ENCODE results near the gene SBSN.
"Not testable (repeated sequence)": the region's sequence is repeated elsewhere in the genome, so short reads cannot be mapped to it uniquely, and the experiment has no call there.

The SBSN gene

GRCh38 chr19:35483089-35483488 lies 45.0 kb downstream of the SBSN start:
- in situ Hi-C loops (cut with HindIII; ENCODE audit: low sequenced_read_pairs) = no loop called here

DNA sequence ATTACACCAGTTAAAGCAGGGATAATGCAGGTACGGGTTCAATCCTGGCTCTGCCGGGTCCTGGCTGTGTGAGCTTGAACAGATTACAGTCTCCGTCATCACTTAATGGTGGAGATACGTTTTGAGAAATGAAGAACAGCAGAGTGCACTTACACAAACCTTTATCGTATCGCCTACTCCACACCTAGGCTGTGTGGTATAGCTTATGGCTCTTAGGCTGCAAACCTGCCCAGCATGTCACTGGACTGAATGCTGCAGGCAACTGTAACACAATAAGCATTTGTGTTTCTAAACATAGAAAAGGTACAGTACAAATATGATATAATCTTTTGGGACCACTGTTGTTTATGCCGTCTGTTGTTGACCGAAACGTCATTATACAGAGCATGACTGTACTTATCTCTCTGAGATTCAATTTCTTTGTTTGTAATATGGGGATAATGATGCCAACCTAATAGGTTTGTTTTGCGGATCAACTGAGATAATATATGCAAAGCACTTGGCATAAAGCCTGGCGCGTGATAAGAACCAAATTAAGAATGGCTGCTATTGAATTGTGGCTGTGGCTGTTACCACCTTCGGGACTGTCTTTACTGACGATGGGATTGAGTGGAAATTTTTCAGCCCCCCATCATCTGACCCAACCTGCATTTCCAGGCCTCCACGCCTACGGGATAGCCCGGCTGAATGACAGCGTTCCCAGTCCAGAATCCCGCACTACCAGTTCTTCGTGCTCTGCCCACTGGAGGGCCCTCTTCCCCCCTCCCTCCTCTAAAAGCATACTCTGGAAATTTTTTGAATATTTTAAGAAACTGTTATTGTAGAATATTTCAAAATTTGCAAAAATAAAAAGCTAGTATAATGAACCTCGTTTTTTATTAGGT lies 49.1 kb downstream of the SBSN start:
- in situ Hi-C loops (cut with HindIII; ENCODE audit: low sequenced_read_pairs) = no loop called here

DNA sequence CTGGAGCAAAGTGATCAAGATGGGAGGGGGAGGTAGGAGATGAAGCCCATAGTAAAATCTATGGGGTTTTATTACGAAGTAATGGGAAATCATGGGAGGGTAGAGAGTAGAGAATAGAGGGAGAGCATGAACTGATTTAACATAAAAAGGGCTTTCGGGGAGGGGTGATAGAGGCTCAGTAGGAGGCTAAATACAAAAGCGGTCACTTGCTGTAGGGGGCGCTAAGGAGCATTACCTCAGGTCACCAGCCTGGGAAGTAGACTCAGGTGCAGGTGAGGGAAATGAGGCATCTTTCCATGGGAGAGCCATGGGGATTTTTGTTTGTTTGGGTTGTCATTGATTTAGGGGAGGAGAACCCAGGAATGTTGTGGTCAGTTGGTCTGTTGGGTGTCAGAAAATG lies 52.0 kb downstream of the SBSN start:
- in situ Hi-C loops (cut with HindIII; ENCODE audit: low sequenced_read_pairs) = no loop called here

- in situ Hi-C loops (cut with HindIII; ENCODE audit: low sequenced_read_pairs) = not testable (repeated sequence)
Measured at GRCh38 chr19:35474594-35474993, 53.5 kb downstream of the SBSN start.

- in situ Hi-C loops (cut with HindIII; ENCODE audit: low sequenced_read_pairs) = no loop called here
Measured at GRCh38 chr19:35474104-35474503, 54.0 kb downstream of the SBSN start.

Data from endothelial cell of hepatic sinusoid (primary cell).